GM13976 (cell line): ENCODE measurements around the gene SOX30.

ENCODE experiments used
- DNase-seq: peaks from one replicate; pipeline ENCODE4 v3.0.0; 2012; ENCODE audit warnings: low spot score
- in situ Hi-C: fragments of 300-500 bp; cut with MboI; formaldehyde crosslinking; loops from one replicate; pipeline ENCODE4 v1.12.0; 2022; ENCODE audit warnings: low sequenced_read_pairs, mixed read lengths, inconsistent platforms; ENCODE audit not compliant: unreplicated experiment
- TF ChIP-seq, protein P1 (sequence below): IDR thresholded peaks from 2 replicates; pipeline ENCODE4 v1.5.1; 2012; ENCODE audit warnings: borderline replicate concordance, mild to moderate bottlenecking; ENCODE audit not compliant: insufficient read depth; ENCODE audit errors: extremely low read depth, missing control alignments, control extremely low read depth

Gene SOX30

GRCh38 chr5:157593052-157593757, 59.0 kb downstream of the SOX30 start:
- TF ChIP-seq, protein P1, sequence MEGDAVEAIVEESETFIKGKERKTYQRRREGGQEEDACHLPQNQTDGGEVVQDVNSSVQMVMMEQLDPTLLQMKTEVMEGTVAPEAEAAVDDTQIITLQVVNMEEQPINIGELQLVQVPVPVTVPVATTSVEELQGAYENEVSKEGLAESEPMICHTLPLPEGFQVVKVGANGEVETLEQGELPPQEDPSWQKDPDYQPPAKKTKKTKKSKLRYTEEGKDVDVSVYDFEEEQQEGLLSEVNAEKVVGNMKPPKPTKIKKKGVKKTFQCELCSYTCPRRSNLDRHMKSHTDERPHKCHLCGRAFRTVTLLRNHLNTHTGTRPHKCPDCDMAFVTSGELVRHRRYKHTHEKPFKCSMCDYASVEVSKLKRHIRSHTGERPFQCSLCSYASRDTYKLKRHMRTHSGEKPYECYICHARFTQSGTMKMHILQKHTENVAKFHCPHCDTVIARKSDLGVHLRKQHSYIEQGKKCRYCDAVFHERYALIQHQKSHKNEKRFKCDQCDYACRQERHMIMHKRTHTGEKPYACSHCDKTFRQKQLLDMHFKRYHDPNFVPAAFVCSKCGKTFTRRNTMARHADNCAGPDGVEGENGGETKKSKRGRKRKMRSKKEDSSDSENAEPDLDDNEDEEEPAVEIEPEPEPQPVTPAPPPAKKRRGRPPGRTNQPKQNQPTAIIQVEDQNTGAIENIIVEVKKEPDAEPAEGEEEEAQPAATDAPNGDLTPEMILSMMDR: no peak
- no peak for DNase-seq
- in situ Hi-C loops: no loop called here

DNA sequence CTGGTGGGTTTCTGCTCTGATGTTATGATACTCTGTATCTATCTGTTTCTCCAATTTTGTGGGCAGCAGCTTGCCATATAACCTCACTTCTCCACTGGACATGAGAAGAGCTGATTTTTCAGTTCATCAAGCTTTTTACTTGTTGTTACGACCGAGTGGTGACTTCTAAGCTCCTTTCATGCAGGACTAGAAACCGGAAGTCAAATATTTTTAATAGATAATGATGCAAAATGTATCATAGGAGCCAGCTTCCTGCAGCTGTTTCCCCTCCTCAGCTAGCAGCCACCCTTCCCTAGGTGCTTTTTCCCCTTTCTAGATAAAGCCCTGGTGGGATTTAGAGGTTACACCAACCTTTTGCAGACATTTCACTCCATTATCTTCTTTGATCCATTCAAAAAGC, 59.6 kb downstream of the SOX30 start:
- TF ChIP-seq, protein P1: no peak
- in situ Hi-C loops: no loop called here
- DNase-seq: no peak

DNA sequence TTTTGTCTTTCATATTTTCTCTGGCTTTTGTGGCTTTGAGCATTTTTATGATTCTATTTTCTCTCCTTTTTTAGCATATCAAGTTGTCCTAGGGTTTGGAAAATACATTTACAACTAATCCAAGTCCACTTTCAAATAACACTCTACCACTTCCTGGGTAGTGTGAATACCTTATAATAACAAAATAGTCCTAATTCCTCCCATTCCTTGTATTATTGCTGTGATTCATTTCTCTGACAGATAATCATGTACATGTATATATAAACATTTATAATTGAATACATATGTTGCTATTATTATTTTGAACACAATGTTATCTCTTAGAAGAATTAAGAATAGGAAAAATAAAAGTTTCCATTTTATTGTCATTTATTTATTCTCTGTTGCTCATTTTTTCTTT, 61.8 kb downstream of the SOX30 start:
- in situ Hi-C loops: no loop called here
- no peak for DNase-seq
- TF ChIP-seq, protein P1: no peak

DNA sequence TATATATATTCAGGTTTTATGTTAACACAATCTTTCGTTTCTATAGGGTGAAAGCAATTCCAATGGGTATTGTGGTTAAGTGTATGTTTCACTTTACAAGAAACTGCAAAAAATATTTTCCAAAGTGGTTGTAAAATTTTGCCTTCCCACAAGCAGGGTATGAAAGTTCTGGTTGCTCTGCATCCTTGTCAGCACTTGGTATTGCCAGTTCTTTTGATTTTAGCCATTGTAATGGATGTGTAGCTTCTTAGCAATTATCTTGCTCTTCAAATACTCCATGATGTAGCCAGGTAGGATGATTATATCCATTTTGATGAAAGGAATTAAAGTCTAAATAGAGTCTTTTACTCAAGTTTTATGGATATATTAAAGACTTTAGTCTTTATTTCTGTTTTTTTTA, 67.6 kb downstream of the SOX30 start:
- no peak for DNase-seq
- in situ Hi-C loops: no loop called here
- TF ChIP-seq, protein P1: no peak

DNA sequence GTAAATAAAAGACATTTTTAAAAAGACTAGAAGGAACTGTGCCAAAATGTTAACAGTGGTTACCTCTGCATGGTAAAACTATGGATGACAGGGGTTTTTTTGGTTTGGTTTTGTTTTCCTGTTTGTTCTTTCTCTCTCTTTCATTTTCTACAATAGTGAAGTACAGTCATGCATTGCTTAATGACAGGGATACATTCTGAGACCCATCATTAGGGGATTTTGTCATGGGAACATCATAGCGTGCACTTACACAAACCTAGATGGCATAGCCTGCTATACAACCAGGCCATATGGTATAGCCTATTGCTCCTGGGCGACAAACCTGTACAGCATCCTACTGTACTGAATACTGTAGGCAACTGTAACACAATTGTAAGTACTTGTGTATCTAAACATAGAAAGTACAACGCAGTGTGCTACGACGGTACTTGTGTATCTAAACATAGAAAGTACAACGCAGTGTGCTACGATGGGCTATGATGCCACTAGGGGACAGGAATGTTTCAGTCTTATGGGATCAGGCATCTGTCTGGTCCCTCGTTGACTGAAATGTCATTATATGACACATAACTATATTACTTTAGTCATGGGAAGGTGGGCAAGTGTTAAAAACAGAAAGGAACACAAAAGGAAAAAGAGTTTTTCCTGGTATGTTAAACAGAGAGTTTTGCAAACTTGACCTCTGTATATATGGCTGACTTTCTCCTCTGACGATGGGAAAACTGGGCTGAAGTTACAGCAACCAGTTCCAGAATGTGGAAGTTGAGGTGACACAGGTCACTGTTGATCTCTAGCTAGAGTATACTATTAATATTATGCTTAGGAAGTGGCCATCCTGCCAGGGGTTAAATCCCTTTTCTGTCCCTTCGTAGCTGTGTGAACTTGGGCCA, 69.3 kb downstream of the SOX30 start:
- in situ Hi-C loops: no loop called here
- TF ChIP-seq, protein P1: peak; percentile 20
- DNase-seq: no peak

DNA sequence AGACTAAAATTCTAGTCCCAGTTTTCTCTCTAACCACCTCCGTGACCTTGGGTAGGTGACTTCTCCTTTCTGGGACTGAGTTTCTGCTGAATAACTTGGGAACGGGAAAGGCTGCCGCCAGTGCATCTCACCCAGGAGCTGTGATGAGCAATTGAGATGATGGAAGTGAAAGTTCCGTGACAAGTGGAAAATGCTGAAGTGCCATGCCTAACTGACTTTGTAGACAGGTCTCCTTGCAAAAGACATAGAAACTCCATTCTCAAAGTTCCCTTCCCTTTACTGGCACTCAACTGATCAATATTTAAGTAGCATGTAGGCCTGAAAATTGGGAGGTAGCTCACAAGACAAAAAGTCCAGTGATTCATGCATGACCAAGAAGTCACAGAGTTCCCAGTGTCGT, 70.3 kb downstream of the SOX30 start:
- DNase-seq: no peak
- in situ Hi-C loops: no loop called here

More for the DNA sequence above, 70.3 kb downstream of the SOX30 start:
- TF ChIP-seq, protein P1: no peak
